GM21825 (cell line): Measurements from ENCODE around the gene WDR81.
A peak's percentile ranks its signal among the peaks of the same experiment; 100 is the strongest.
"Not testable (repeated sequence)": the region's sequence is repeated elsewhere in the genome, so short reads cannot be mapped to it uniquely, and the experiment has no call there.

Source experiments
- ATAC-seq: cut with Tn5 transposase; IDR thresholded peaks from one replicate; pipeline ENCODE4 v1.9.1; 2021; ENCODE audit warnings: mild to moderate bottlenecking, moderate library complexity; ENCODE audit not compliant: unreplicated experiment

The WDR81 gene

DNA sequence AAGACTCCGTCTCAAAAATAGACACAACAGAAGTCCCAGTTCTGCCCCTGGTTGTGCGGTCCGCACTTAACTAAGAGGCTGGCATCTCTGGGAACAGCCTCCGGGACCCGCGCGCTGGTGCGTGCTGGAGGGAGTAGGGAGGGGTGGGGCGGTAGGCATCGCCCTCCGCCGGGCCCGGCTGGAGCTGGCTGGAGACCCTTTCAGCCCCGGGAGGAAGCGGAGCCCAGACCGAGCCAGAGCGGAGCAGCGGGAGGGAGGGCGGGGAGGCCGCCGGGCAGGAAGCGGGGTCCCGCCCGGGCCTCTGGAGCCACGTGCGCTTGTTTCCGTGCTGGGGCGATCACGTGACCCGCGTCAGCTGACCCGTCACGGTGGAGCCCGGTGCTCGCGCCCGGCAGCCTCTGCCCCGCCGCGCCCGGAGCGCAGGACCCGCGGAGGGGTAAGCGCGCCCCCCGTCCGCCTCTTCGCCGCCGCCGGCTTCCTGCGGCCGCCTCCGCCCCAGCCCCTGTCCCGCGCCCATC is at the start of gene WDR81:
Gene WDR81 (plus strand): TSS at position 354 of the 518 bp plus-strand sequence. CDS start 256 bp downstream, outside the sequence.
- no peak for ATAC-seq

DNA sequence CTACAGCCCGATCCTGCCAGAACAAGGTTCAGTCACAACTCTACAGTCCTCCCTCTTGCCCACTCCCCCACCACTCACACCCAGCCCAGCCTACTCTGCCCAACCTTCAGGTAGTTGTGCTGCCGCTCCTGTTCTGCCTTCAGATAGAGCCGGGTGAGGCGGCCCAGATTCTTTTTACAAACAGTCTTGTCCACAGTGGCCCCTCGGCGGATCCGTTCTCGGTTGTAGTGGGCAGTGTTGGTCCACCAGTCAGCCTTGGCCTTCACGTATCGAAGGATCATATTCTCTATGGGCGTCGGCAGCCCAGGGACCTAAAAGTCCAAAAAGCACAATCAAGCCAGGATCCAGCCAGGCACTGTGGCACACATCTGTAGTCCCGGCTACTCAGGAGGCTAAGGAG is 48.1 kb upstream of the WDR81 start:
- no peak for ATAC-seq

- no peak for ATAC-seq
These were observed 41.0 kb upstream of the WDR81 start for GRCh38 chr17:1683459-1683858.

DNA sequence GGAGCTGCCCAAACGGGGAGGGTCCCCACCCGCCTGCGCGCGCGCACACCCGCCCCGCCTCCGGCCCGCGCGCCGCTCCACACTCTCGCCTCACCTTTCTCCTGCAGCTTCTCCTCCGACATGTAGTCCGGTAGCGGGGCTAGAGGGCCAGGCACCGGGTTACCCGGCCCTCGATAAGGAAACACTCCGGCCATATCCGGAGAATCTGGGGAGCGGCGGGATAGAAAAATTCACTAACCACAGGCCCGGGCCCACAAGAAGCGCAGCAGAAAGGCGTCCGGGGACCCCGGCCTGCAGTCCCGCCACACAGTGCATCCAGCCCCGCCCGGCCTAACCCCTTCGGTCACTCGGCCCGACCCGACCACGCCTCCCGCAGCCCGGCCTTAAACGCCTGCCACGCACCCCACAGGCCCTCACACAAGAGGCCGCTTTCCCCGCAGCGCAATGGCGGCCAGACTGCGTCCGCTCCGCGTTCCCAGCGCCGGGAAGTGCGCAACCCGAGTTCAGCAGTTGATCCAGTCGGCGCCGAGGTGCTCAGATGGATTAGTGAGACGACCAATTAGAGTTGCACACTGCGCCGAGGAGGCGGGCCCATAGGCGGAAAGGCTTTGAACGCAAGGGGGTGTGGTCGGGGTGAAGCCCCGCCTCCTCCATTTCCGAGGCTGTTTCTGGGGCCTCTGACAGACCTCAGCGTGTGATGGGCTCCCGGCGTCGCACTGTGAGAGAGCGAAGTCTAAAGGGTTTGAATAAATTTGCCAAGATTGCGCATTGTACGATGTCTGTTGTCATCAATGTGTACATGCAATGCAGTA is 39.9 kb upstream of the WDR81 start, which contains the start of gene PRPF8:
Gene PRPF8 (minus strand): TSS at position 490 of the 812 bp plus-strand sequence. CDS start 296 bp downstream, at position 194.
- ATAC-seq, result peak; percentile 97

GRCh38 chr17:1686086-1686485 is 38.4 kb upstream of the WDR81 start:
- ATAC-seq, result no peak

DNA sequence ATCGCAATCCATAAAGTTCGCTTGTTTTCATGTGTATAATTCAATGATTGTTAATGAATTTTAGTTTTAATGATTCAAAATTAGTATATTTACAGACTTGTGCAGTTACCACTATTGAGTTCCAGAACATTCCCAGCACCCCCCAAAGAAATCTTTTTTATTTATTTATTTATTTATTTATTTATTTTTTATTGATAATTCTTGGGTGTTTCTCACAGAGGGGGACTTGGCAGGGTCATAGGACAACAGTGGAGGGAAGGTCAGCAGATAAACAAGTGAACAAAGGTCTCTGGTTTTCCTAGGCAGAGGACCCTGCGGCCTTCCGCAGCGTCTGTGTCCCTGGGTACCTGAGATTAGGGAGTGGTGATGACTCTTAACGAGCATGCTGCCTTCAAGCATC is 36.1 kb upstream of the WDR81 start:
- ATAC-seq, result not testable (repeated sequence)

DNA sequence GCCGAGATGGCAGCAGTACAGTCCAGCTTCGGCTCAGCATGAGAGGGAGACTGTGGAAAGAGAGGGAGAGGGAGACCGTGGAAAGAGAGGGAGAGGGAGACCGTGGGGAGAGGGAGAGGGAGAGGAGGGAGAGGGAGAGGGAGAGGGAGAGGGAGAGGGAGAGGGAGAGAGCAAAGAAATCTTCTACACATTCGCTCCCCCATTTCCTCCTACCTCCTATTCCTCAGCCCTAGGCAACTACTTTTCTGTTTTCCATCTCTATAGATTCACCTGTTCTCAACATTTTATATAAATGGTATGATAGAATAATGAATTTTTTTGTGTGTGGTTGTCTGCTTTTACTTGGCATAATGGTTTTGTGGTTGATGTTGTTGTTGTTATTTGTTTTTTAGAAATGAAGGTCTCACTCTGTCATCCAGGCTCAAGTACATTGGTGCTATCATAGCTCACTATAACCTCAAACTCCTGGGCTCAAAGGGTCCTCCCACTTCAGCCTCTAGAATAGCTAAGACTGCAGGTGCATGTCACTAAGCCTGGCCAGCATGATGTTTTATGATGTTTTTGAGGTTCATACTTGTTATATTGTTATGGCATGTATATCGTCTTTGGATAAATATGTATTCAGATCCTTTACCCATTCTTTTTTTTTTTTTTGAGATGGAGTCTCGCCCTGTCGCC is 33.8 kb upstream of the WDR81 start:
- ATAC-seq, result no peak

DNA sequence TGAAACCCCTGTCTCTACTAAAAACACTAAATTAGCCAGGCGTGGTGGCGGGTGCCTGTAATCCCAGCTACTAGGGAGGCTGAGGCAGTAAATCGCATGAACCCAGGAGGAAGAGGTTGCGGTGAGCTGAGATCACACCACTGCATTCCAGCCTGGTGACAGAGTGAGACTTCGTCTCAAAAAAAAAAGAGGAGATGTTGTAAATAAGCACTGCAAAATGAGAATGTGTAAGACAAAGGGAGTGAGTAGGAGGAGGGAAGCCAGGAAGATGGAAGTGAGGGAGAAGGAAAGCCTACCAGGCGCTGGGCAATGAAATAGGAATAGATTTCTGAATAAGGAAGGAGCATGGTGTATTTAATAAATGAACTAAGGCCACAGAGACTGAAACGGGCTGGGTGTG is 31.2 kb upstream of the WDR81 start:
- no peak for ATAC-seq

GRCh38 chr17:1695365-1695764 is 29.1 kb upstream of the WDR81 start:
- ATAC-seq, result no peak

- ATAC-seq, result no peak
These were observed 26.8 kb upstream of the WDR81 start for GRCh38 chr17:1697681-1698080.

GRCh38 chr17:1699891-1700290 is 24.6 kb upstream of the WDR81 start:
- not testable (repeated sequence) for ATAC-seq

DNA sequence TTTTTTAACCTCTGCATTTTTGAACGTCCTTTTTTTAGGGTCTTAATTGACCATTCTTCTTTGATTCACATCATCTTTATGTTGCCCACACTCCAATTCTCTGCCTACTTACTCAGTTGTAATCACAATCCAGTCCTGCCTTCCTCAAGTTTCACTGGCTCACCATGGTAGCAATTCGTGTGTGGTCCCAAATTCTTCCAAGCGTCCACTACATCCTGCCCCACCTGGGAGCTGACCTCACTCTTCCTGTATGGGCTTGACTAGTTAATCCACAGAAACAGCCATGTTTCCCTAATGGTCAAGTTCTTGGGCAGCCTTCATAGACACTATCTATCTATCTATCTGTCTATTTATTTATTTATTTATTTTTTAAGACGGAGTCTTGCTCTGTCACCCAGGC is 21.4 kb upstream of the WDR81 start:
- ATAC-seq, result no peak

DNA sequence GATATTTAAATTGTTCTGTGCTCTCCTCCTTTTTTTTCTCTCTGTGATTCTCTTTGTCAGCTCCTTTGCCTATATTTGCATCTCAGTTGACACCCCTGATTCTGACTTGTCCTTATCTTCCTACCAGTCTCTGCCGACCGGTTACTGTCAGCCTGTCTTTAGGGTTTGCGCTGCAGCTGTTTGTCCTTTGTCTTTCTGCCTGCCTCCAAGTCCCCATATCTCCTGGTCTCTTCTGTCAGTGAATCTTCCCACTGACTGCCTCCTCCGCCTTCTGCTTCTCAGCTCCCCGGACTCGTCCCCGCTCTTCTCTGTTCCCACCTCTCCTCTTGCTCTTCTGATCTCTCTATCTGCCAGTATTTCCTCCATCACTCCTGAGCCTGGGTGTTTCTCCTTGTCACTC is 19.5 kb upstream of the WDR81 start:
- ATAC-seq, result no peak

- ATAC-seq, result no peak
These were observed 17.4 kb upstream of the WDR81 start for GRCh38 chr17:1707107-1707506.

GRCh38 chr17:1708791-1709346 is 15.6 kb upstream of the WDR81 start:
- ATAC-seq, result not testable (repeated sequence)

DNA sequence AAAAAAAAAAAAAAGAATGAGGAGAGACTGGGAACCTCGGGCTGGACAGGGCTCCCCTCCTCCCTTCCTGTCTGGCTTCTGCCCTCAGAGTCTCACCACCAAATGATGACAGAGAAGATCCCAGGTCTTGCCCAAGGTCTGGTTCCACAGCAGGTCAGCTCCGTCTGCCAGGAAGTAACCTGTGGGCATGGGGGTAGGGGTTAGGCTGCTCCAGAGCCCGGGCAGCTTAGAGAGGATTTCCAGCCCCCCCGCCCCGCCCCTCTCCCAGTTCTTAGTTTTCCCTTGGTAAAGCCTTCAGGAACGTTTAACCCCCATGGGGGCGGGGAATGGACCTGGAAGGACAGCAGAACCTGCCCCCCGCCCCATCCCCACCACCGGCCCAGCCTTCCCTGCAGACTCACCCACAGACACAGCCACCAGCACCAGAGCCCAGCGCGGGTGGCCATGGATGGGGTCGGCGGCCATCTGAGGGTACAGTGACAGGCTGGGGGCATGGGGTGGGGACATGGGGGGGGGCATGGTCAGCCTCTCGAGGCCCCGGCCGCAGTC is 15.0 kb upstream of the WDR81 start:
- ATAC-seq, result no peak

DNA sequence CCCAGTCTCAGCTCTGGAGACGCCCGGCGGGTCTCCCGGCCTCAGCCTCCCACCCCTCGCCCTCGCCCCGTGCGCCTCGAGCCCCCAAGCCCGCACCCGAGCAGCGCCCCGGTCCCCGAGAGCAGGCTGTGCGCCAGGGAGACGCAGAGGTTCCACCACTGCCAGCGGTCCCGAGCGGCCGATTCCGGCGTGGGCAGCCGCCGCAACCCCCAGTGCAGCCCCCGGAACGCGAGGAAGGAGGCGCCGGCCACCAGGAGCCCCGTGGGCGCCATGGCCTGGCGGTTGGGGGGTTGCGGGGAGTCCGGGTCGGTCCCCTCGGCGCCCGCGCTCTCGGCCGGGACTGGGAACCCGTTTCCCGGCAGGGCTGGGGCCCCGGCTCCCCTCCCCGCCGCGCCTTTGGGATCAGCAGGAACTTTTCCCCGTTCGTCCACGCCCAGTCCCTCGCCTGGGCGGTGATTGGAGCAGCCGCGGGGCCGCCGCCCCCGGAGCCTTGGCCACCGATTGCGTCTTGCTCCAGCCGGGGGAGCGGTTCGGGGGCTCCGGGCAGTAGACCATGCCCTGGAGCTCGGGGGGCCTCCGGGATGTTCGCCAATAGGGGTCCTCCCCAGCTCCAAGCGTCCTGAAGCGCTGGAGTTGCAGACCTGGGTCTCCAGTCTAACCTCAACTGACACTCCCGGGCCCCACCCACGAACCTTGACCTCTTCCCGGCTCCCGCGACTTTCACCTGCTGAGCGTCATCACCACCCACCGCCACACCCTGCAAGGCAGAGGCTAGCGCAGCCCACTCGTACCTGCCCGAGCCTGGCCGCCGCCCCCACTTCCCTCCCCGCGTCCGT is 14.3 kb upstream of the WDR81 start, which contains the start of gene TLCD2:
Gene TLCD2 (minus strand): TSS at position 407 of the 836 bp plus-strand sequence. CDS start 135 bp downstream, at position 272.
- ATAC-seq, result no peak

DNA sequence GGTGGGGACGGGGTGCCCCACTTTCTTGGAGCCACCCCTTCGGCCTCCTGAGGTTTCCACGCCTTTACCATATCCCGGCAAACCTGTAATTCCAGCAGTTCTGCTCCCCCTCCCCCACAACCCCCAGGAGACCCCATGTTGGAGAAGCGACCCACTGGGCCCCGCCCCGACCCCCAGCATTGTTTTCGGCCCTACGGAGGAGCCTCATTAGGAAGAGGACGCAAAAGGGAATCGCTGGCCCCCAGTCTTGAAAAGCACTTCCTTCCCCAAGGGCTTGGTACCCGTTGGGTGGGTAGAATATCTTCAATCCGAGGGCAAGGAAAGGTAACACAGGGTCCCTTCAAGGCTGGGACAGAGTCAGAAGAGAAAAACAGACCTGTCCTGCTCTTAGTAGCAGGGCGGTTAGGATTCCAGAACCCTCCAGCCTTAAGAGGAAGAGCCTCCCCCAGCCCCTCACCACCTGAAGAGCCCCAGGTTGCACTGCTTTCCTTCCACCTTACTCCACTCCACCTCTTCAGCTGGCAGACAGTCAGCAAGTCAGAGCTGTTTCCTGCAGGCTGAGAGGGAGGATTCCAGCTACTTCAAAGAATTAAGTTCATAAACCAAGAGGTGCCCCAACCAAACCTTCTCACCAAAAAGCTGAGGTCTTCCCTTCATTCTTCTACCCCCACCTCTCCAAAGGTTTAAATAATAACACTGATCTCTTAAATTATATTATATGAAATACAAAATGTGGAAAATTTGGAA is 13.5 kb upstream of the WDR81 start:
- ATAC-seq, result no peak

DNA sequence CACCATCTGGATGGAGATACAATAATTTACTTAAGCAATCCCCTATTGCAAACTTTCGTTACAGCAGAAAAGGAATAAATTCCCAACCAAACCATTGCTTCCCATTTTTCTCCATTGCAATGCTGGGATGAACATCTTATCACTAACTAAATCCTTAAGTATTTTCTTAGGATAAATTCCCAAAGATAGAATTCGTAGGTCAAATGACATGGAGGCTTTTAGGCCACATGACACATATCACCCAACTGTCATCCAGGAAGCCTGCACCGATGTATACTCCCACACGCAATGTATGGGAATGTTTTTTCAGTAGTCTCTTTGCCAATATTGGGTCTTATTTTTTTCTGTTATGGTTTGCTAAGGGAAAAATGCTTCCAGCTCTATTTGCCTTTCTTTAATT is 12.7 kb upstream of the WDR81 start:
- no peak for ATAC-seq

- ATAC-seq, result no peak
These were observed 12.2 kb upstream of the WDR81 start for GRCh38 chr17:1712271-1712670.
